GM21367 (cell line): ENCODE results near the gene PRR33.

Experiments
- ATAC-seq: cut with Tn5 transposase; IDR thresholded peaks from one replicate; pipeline ENCODE4 v1.9.1; 2021; ENCODE audit not compliant: unreplicated experiment

The PRR33 gene

GRCh38 chr11:1839204-1839923 lies 52.3 kb downstream of the PRR33 start:
- ATAC-seq = no peak

- no peak for ATAC-seq
Measured at GRCh38 chr11:1838426-1839144, 53.1 kb downstream of the PRR33 start, which contains the start of gene TNNI2. Gene TNNI2, plus strand, starts transcription at chr11:1838981. Its CDS starts 716 bp downstream, at chr11:1839697.
